NCI-H446 (cell line): ENCODE data around the gene MYT1.
"Not testable (repeated sequence)": the region's sequence is repeated elsewhere in the genome, so short reads cannot be mapped to it uniquely, and the experiment has no call there.

Experiments used
- DNase-seq, 2 experiments: peaks; one replicate each; lab custom pipeline; 2025; lab: John Stamatoyannopoulos, UW

MYT1 gene

GRCh38 chr20:64164123-64164836 lies at the start of gene MYT1:
Gene MYT1, plus strand, starts transcription at chr20:64164452. Its CDS starts 34,410 bp downstream, at chr20:64198862.
- peak; percentile 55 to 85 for DNase-seq

GRCh38 chr20:64115171-64115911 lies 48.9 kb upstream of the MYT1 start:
- no peak for DNase-seq

- DNase-seq, result no peak
Measured at GRCh38 chr20:64116016-64116415, 48.2 kb upstream of the MYT1 start.

- no peak for DNase-seq
Measured at GRCh38 chr20:64116541-64117431, 47.5 kb upstream of the MYT1 start.

GRCh38 chr20:64117432-64117777 lies 46.8 kb upstream of the MYT1 start:
- DNase-seq, result not testable (repeated sequence)

GRCh38 chr20:64119301-64119680 lies 45.0 kb upstream of the MYT1 start:
- no peak for DNase-seq

GRCh38 chr20:64119681-64120341 lies 44.4 kb upstream of the MYT1 start:
- DNase-seq, result no peak

- no peak for DNase-seq
Measured at GRCh38 chr20:64121586-64121985, 42.7 kb upstream of the MYT1 start.

- not testable (repeated sequence) for DNase-seq
Measured at GRCh38 chr20:64122927-64123326, 41.3 kb upstream of the MYT1 start.

GRCh38 chr20:64123517-64123916 lies 40.7 kb upstream of the MYT1 start:
- not testable (repeated sequence) for DNase-seq

GRCh38 chr20:64129146-64129782 lies 35.0 kb upstream of the MYT1 start:
- no peak for DNase-seq

GRCh38 chr20:64130271-64130670 lies 34.0 kb upstream of the MYT1 start:
- DNase-seq, result no peak

- no peak for DNase-seq
Measured at GRCh38 chr20:64130876-64131275, 33.4 kb upstream of the MYT1 start.

GRCh38 chr20:64131406-64131805 lies 32.8 kb upstream of the MYT1 start:
- DNase-seq, result peak in 1 of 2 experiments; percentile 39

- no peak for DNase-seq
Measured at GRCh38 chr20:64133951-64134407, 30.3 kb upstream of the MYT1 start.

- DNase-seq, result not testable (repeated sequence)
Measured at GRCh38 chr20:64134744-64135143, 29.5 kb upstream of the MYT1 start.

- DNase-seq, result no peak
Measured at GRCh38 chr20:64136004-64136710, 28.1 kb upstream of the MYT1 start.

GRCh38 chr20:64137598-64138031 lies 26.6 kb upstream of the MYT1 start:
- no peak for DNase-seq

GRCh38 chr20:64138276-64138815 lies 25.9 kb upstream of the MYT1 start:
- no peak for DNase-seq
